ENCODE data around the gene FAM180B.
"Not testable (repeated sequence)": the region's sequence is repeated elsewhere in the genome, so short reads cannot be mapped to it uniquely, and the experiment has no call there.

FAM180B gene

DNA sequence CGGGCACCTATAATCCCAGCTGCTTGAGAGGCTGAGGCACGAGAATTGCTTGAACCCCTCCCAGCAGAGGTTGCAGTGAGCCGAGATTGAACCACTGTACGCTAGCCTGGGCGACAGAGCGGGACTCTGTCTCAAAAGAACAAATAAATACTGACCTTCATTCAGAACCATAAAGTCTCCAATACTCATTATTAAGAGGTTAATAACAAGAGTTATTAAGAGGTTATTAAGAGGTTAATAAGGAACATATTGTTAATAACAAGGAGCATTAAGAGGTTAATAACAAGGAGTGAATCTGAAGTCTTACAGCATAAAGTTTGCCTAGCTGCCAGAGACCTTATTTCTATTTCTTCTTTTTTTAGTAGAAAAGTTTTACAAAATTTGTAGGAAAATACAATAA is 41.2 kb upstream of the FAM180B start:
- Histone ChIP-seq H3K18ac (ENCODE audit: low read length) (no peak overlapping the region), H3K79me2 (ENCODE audit: control insufficient read depth, insufficient read depth, low read length) (peaks cover 92% of the 10 kb centered on the region), H3K4me2 (ENCODE audit: low read length) (no peak overlapping the region), H3K27ac (ENCODE audit: low read depth, low read length) (no peak overlapping the region), H2AK5ac (ENCODE audit: low read length) (no peak overlapping the region), H4K5ac (ENCODE audit: low read length) (no peak overlapping the region), H3K9ac (ENCODE audit: low read length) (no peak overlapping the region), H3K27me3 (ENCODE audit: insufficient read depth, low read length, poor library complexity) (no peaks in the 10 kb centered on the region), H3K4me1 (ENCODE audit: control insufficient read depth, low read depth, low read length) (no peaks in the 10 kb centered on the region), H3K4ac (ENCODE audit: low read depth, low read length) (no peak overlapping the region), H4K8ac (ENCODE audit: low read depth, low read length) (no peak overlapping the region), H2BK5ac (ENCODE audit: low read length) (no peak overlapping the region), H2BK120ac (ENCODE audit: low read depth, low read length) (no peak overlapping the region), H3K23ac (ENCODE audit: low read length) (no peak overlapping the region), H3K36me3 (ENCODE audit: control insufficient read depth, insufficient read depth, low read length) (no peaks in the 10 kb centered on the region), H3K4me3 (ENCODE audit: low read length) (no peak overlapping the region), H3K79me1 (ENCODE audit: low read length) (no peaks in the 10 kb centered on the region), H3K56ac (ENCODE audit: low read length) (no peak overlapping the region), H2BK15ac (replicated peaks; ENCODE audit: low read depth) (no peak overlapping the region)
- DNase-seq = no peak
- WGBS (ENCODE audit: extremely low coverage, insufficient coverage, low lambda C conversion rate) = no CpG with 5 or more reads among the region's 6 CpGs

DNA sequence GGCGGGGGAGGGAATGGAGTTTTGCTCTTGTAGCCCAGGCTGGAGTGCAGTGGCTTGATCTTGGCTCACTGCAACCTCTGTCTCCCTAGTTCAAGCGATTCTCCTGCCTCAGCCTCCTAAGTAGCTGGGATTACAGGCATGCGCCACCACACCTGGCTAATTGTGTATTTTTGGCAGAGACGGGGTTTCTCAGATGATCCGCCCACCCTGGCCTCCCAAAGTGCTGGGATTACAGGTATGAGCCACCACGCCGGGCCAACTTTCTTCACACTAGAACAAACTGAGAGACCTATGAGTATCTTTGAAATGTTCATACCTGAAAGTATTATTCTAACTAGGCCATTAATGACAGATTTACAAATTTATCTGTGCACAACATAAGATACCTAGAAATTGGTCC is 40.2 kb upstream of the FAM180B start:
- not testable (repeated sequence) for H3K18ac ChIP-seq (ENCODE audit: low read length); H3K4ac ChIP-seq (ENCODE audit: low read depth, low read length); H3K4me1 ChIP-seq (ENCODE audit: control insufficient read depth, low read depth, low read length); H3K56ac ChIP-seq (ENCODE audit: low read length); H3K23ac ChIP-seq (ENCODE audit: low read length); H2AK5ac ChIP-seq (ENCODE audit: low read length); H2BK120ac ChIP-seq (ENCODE audit: low read depth, low read length); H3K4me2 ChIP-seq (ENCODE audit: low read length); H3K27ac ChIP-seq (ENCODE audit: low read depth, low read length); H3K27me3 ChIP-seq (ENCODE audit: insufficient read depth, low read length, poor library complexity); H2BK15ac ChIP-seq (replicated peaks; ENCODE audit: low read depth); H3K9ac ChIP-seq (ENCODE audit: low read length); H4K8ac ChIP-seq (ENCODE audit: low read depth, low read length); H4K5ac ChIP-seq (ENCODE audit: low read length); H3K36me3 ChIP-seq (ENCODE audit: control insufficient read depth, insufficient read depth, low read length); DNase-seq; H3K4me3 ChIP-seq (ENCODE audit: low read length); H2BK5ac ChIP-seq (ENCODE audit: low read length); H3K79me1 ChIP-seq (ENCODE audit: low read length)
- no CpG with 5 or more reads among the region's 7 CpGs for WGBS (ENCODE audit: extremely low coverage, insufficient coverage, low lambda C conversion rate)
- H3K79me2 ChIP-seq (ENCODE audit: control insufficient read depth, insufficient read depth, low read length) = peaks cover 92% of the 10 kb centered on the region

- H3K4me3 ChIP-seq (ENCODE audit: low read length) = no peak overlapping the region
Observed at GRCh38 chr11:47550288-47551047, 36.0 kb upstream of the FAM180B start.

DNA sequence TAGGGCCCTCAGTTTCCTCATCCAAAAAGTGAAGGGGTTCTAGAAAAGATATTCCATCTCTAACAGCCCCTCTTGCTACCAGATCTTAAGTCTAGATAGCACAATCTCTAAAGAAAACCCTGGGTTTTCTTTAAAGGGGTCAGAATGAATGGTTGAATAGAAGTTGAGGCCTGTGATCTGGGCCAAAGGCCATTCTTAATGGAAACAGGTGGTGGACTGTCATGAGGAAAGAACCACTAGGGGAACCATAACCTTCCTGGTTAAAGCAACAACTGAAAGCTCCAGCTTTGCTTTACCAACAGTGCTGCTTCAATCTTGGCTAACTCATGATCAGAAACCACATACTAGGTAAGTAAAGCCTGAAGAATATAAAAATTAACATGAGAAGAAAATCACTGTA is 35.4 kb upstream of the FAM180B start:
- no peaks in the 10 kb centered on the region for H3K27me3 ChIP-seq (ENCODE audit: insufficient read depth, low read length, poor library complexity)
- H3K79me2 ChIP-seq (ENCODE audit: control insufficient read depth, insufficient read depth, low read length) = peaks cover 63% of the 10 kb centered on the region
- H3K9ac ChIP-seq (ENCODE audit: low read length) = no peak overlapping the region
- H3K27ac ChIP-seq (ENCODE audit: low read depth, low read length) = no peak overlapping the region
- no peaks in the 10 kb centered on the region for H3K4me1 ChIP-seq (ENCODE audit: control insufficient read depth, low read depth, low read length)
- no peak overlapping the region for H2BK120ac ChIP-seq (ENCODE audit: low read depth, low read length)
- no peak overlapping the region for H2BK5ac ChIP-seq (ENCODE audit: low read length)
- no peaks in the 10 kb centered on the region for H3K79me1 ChIP-seq (ENCODE audit: low read length)
- H3K23ac ChIP-seq (ENCODE audit: low read length) = no peak overlapping the region
- no peak overlapping the region for H4K5ac ChIP-seq (ENCODE audit: low read length)
- H3K56ac ChIP-seq (ENCODE audit: low read length) = no peak overlapping the region
- no peak overlapping the region for H3K4ac ChIP-seq (ENCODE audit: low read depth, low read length)
- peak; percentile 73 for DNase-seq
- no peak overlapping the region for H3K18ac ChIP-seq (ENCODE audit: low read length)
- no peak overlapping the region for H2AK5ac ChIP-seq (ENCODE audit: low read length)
- H3K36me3 ChIP-seq (ENCODE audit: control insufficient read depth, insufficient read depth, low read length) = no peaks in the 10 kb centered on the region
- no peak overlapping the region for H4K8ac ChIP-seq (ENCODE audit: low read depth, low read length)
- H3K4me3 ChIP-seq (ENCODE audit: low read length) = no peak overlapping the region
- no peak overlapping the region for H2BK15ac ChIP-seq (replicated peaks; ENCODE audit: low read depth)
- no peak overlapping the region for H3K4me2 ChIP-seq (ENCODE audit: low read length)

More at GRCh38 chr11:47550288-47551047, 36.0 kb upstream of the FAM180B start:
- Histone ChIP-seq H3K56ac (ENCODE audit: low read length) (no peak overlapping the region), H2BK5ac (ENCODE audit: low read length) (no peak overlapping the region), H3K9ac (ENCODE audit: low read length) (no peak overlapping the region), H3K4ac (ENCODE audit: low read depth, low read length) (no peak overlapping the region), H2BK15ac (replicated peaks; ENCODE audit: low read depth) (no peak overlapping the region), H4K5ac (ENCODE audit: low read length) (no peak overlapping the region), H3K4me2 (ENCODE audit: low read length) (no peak overlapping the region), H3K4me1 (ENCODE audit: control insufficient read depth, low read depth, low read length) (no peaks in the 10 kb centered on the region), H3K27ac (ENCODE audit: low read depth, low read length) (no peak overlapping the region), H3K23ac (ENCODE audit: low read length) (no peak overlapping the region), H2BK120ac (ENCODE audit: low read depth, low read length) (no peak overlapping the region), H4K8ac (ENCODE audit: low read depth, low read length) (no peak overlapping the region), H3K27me3 (ENCODE audit: insufficient read depth, low read length, poor library complexity) (no peaks in the 10 kb centered on the region), H3K79me2 (ENCODE audit: control insufficient read depth, insufficient read depth, low read length) (peaks cover 67% of the 10 kb centered on the region), H3K79me1 (ENCODE audit: low read length) (no peaks in the 10 kb centered on the region), H3K36me3 (ENCODE audit: control insufficient read depth, insufficient read depth, low read length) (no peaks in the 10 kb centered on the region), H3K18ac (ENCODE audit: low read length) (no peak overlapping the region), H2AK5ac (ENCODE audit: low read length) (no peak overlapping the region)
- WGBS (ENCODE audit: extremely low coverage, insufficient coverage, low lambda C conversion rate) = no CpG with 5 or more reads among the region's 10 CpGs
- DNase-seq = no peak

DNA sequence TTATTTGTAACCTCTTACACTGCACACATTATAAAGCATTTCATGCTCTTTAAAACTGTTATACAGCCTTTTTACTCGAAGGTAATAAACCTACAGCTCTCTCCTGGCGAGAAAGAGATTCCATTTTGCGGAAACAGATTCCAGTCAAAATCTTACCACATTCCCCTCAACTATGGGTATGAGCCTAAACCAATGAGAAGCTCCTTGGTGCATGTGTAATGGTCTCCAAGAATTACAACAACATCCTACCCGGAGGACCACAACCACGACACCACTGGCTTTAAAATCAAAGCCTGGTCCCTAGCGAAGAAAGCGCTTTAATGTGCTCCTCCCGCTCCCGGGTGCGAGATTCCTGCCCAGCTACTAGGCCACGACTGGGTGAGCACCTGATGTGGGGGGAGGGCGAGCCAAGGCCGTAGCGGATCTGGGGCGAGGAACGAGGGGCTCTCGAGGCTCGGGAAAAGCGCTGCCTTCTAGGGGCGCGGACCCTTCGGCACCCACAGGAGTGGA is 34.4 kb upstream of the FAM180B start:
- Histone ChIP-seq H3K79me2 (ENCODE audit: control insufficient read depth, insufficient read depth, low read length) (peaks cover 55% of the 10 kb centered on the region), H3K9ac (ENCODE audit: low read length) (peak overlapping the region; percentile 88), H3K4me2 (ENCODE audit: low read length) (peak overlapping the region; percentile 53), H3K79me1 (ENCODE audit: low read length) (no peaks in the 10 kb centered on the region), H4K5ac (ENCODE audit: low read length) (no peak overlapping the region), H2AK5ac (ENCODE audit: low read length) (peak overlapping the region; percentile 28), H3K36me3 (ENCODE audit: control insufficient read depth, insufficient read depth, low read length) (no peaks in the 10 kb centered on the region), H2BK15ac (replicated peaks; ENCODE audit: low read depth) (no peak overlapping the region), H3K23ac (ENCODE audit: low read length) (peak overlapping the region; percentile 83), H3K27ac (ENCODE audit: low read depth, low read length) (peak overlapping the region; percentile 90), H3K27me3 (ENCODE audit: insufficient read depth, low read length, poor library complexity) (no peaks in the 10 kb centered on the region), H3K4me1 (ENCODE audit: control insufficient read depth, low read depth, low read length) (no peaks in the 10 kb centered on the region), H3K56ac (ENCODE audit: low read length) (peak overlapping the region; percentile 98), H2BK120ac (ENCODE audit: low read depth, low read length) (no peak overlapping the region), H2BK5ac (ENCODE audit: low read length) (peak overlapping the region; percentile 71), H3K4ac (ENCODE audit: low read depth, low read length) (peak overlapping the region; percentile 96), H4K8ac (ENCODE audit: low read depth, low read length) (no peak overlapping the region), H3K4me3 (ENCODE audit: low read length) (peak overlapping the region; percentile 89), H3K18ac (ENCODE audit: low read length) (peak overlapping the region; percentile 94)
- DNase-seq = peak; percentile 85
- no CpG with 5 or more reads among the region's 22 CpGs for WGBS (ENCODE audit: extremely low coverage, insufficient coverage, low lambda C conversion rate)
